ENCODE results near the gene CDH4.
"Not testable (repeated sequence)": the region's sequence is repeated elsewhere in the genome, so short reads cannot be mapped to it uniquely, and the experiment has no call there.

Gene CDH4

GRCh38 chr20:61391812-61392520 is 139.9 kb downstream of the CDH4 start:
- DNase-seq: no peak

GRCh38 chr20:61394088-61394799 is 142.2 kb downstream of the CDH4 start:
- no peak for DNase-seq

GRCh38 chr20:61396262-61396848 is 144.3 kb downstream of the CDH4 start:
- DNase-seq: no peak

GRCh38 chr20:61397146-61397545 is 145.1 kb downstream of the CDH4 start:
- no peak for DNase-seq

- no peak for DNase-seq
These were observed 145.7 kb downstream of the CDH4 start for GRCh38 chr20:61397790-61398189.

- no peak for DNase-seq
These were observed 147.4 kb downstream of the CDH4 start for GRCh38 chr20:61399433-61399832.

- no peak for DNase-seq
These were observed 148.4 kb downstream of the CDH4 start for GRCh38 chr20:61400499-61400898.

GRCh38 chr20:61404303-61404702 is 152.2 kb downstream of the CDH4 start:
- no peak for DNase-seq

GRCh38 chr20:61405007-61405406 is 152.9 kb downstream of the CDH4 start:
- no peak for DNase-seq

- not testable (repeated sequence) for DNase-seq
These were observed 154.7 kb downstream of the CDH4 start for GRCh38 chr20:61406773-61407172.

- DNase-seq: no peak
These were observed 155.5 kb downstream of the CDH4 start for GRCh38 chr20:61407561-61407960.

GRCh38 chr20:61408951-61409740 is 157.1 kb downstream of the CDH4 start:
- no peak for DNase-seq

- DNase-seq: no peak
These were observed 159.7 kb downstream of the CDH4 start for GRCh38 chr20:61411743-61412142.

- no peak for DNase-seq
These were observed 161.7 kb downstream of the CDH4 start for GRCh38 chr20:61413752-61414151.

GRCh38 chr20:61414455-61414991 is 162.5 kb downstream of the CDH4 start:
- DNase-seq: no peak

GRCh38 chr20:61416546-61416945 is 164.5 kb downstream of the CDH4 start:
- no peak for DNase-seq

GRCh38 chr20:61417221-61417941 is 165.3 kb downstream of the CDH4 start:
- no peak for DNase-seq

- no peak for DNase-seq
These were observed 166.9 kb downstream of the CDH4 start for GRCh38 chr20:61419010-61419409.

GRCh38 chr20:61419501-61419900 is 167.4 kb downstream of the CDH4 start:
- DNase-seq: no peak

- DNase-seq: no peak
These were observed 168.0 kb downstream of the CDH4 start for GRCh38 chr20:61420056-61420455.

GRCh38 chr20:61420781-61421180 is 168.7 kb downstream of the CDH4 start:
- no peak for DNase-seq

All from SHP77 (cell line).